H9 (cell line): ENCODE data around the gene MTNR1A. TPM values are rescaled to one million over a fixed set of nuclear protein-coding genes. Genes with fewer than 3 reads are reported as not detected.

ENCODE experiments used
- DNase-seq: peaks from one replicate; pipeline ENCODE4 v3.0.0-alpha.2; 2017
- H2AFZ ChIP-seq: one replicate; pipeline ENCODE4 v1.6.1; 2013; ENCODE audit warnings: mild to moderate bottlenecking, low read length, control low read depth, moderate library complexity
- H2AK5ac ChIP-seq: 2 replicates; pipeline ENCODE4 v1.6.1; 2013; ENCODE audit warnings: low read length, control low read depth, mixed read lengths; ENCODE audit not compliant: insufficient read length
- H2BK120ac ChIP-seq: one replicate; pipeline ENCODE4 v1.6.1; 2013; ENCODE audit warnings: low read depth, mild to moderate bottlenecking, low read length, control low read depth, inconsistent platforms; ENCODE audit not compliant: poor library complexity, severe bottlenecking
- H2BK12ac ChIP-seq: 2 replicates; pipeline ENCODE4 v1.6.1; 2013; ENCODE audit warnings: low read length, control low read depth, mixed read lengths, low read depth; ENCODE audit not compliant: insufficient read length
- H2BK15ac ChIP-seq: 2 replicates; pipeline ENCODE4 v1.6.1; 2013; ENCODE audit warnings: low read depth, low read length, control low read depth
- H2BK20ac ChIP-seq: one replicate; pipeline ENCODE4 v1.6.1; 2013; ENCODE audit warnings: low read depth, mild to moderate bottlenecking, low read length, control low read depth, inconsistent platforms; ENCODE audit not compliant: poor library complexity, severe bottlenecking
- H2BK5ac ChIP-seq: 2 replicates; pipeline ENCODE4 v1.6.1; 2013; ENCODE audit warnings: low read length, control low read depth, mixed read lengths; ENCODE audit not compliant: insufficient read length
- H3K14ac ChIP-seq: 2 replicates; pipeline ENCODE4 v1.6.1; 2013; ENCODE audit warnings: low read length, control low read depth; ENCODE audit not compliant: insufficient read depth
- H3K18ac ChIP-seq: 2 replicates; pipeline ENCODE4 v1.6.1; 2013; ENCODE audit warnings: low read depth, mild to moderate bottlenecking, mixed read lengths, low read length, control low read depth; ENCODE audit not compliant: insufficient read length
- H3K23ac ChIP-seq: 2 replicates; pipeline ENCODE4 v1.6.1; 2013; ENCODE audit warnings: low read length, control low read depth, mixed read lengths, low read depth; ENCODE audit not compliant: insufficient read length
- H3K23me2 ChIP-seq: 2 replicates; pipeline ENCODE4 v1.6.1; 2013; ENCODE audit warnings: low read depth, mild to moderate bottlenecking, mixed read lengths, low read length, control low read depth; ENCODE audit not compliant: insufficient read length, poor library complexity, severe bottlenecking
- H3K27ac ChIP-seq: 2 replicates; pipeline ENCODE4 v1.5.1; 2013; ENCODE audit warnings: low read length, control low read depth, mixed read lengths, low read depth; ENCODE audit not compliant: insufficient read length
- H3K27me3 ChIP-seq: 2 replicates; pipeline ENCODE4 v1.6.1; 2013; ENCODE audit warnings: low read length, control low read depth, inconsistent platforms; ENCODE audit not compliant: insufficient read depth
- H3K4ac ChIP-seq: 2 replicates; pipeline ENCODE4 v1.6.1; 2013; ENCODE audit warnings: low read depth, mild to moderate bottlenecking, control low read depth, inconsistent platforms, low read length, moderate library complexity
- H3K4me1 ChIP-seq: 2 replicates; pipeline ENCODE4 v1.6.1; 2013; ENCODE audit warnings: low read length, control low read depth, inconsistent platforms; ENCODE audit not compliant: insufficient read depth
- H3K4me2 ChIP-seq: 2 replicates; pipeline ENCODE4 v1.6.1; 2013; ENCODE audit warnings: low read length, control low read depth, mixed read lengths; ENCODE audit not compliant: insufficient read length, insufficient read depth
- H3K56ac ChIP-seq: 2 replicates; pipeline ENCODE4 v1.6.1; 2013; ENCODE audit warnings: low read depth, mild to moderate bottlenecking, mixed read lengths, low read length, control low read depth; ENCODE audit not compliant: insufficient read length
- H3K79me1 ChIP-seq: 2 replicates; pipeline ENCODE4 v1.6.1; 2013; ENCODE audit warnings: low read depth, mild to moderate bottlenecking, moderate library complexity, low read length, control low read depth, inconsistent platforms; ENCODE audit not compliant: insufficient read depth, poor library complexity, severe bottlenecking
- H3K79me2 ChIP-seq: 2 replicates; pipeline ENCODE4 v1.6.1; 2013; ENCODE audit warnings: low read length, control low read depth, inconsistent platforms; ENCODE audit not compliant: insufficient read depth
- H3K9ac ChIP-seq: 2 replicates; pipeline ENCODE4 v1.6.1; 2013; ENCODE audit warnings: low read length, control low read depth, mixed read lengths; ENCODE audit not compliant: insufficient read length; ENCODE audit errors: extremely low read depth
- H3K9me3 ChIP-seq: one replicate; pipeline ENCODE4 v1.6.1; 2013; ENCODE audit warnings: low read depth, low read length, inconsistent platforms; ENCODE audit not compliant: control insufficient read depth
- H3T11ph ChIP-seq: one replicate; pipeline ENCODE4 v1.6.1; 2013; ENCODE audit warnings: mild to moderate bottlenecking, low read length, control low read depth, inconsistent platforms
- H4K20me1 ChIP-seq: one replicate; pipeline ENCODE4 v1.6.1; 2013; ENCODE audit not compliant: control insufficient read depth, insufficient read length, insufficient read depth
- H4K5ac ChIP-seq: 2 replicates; pipeline ENCODE4 v1.6.1; 2013; ENCODE audit warnings: low read depth, mild to moderate bottlenecking, mixed read lengths, low read length, control low read depth; ENCODE audit not compliant: insufficient read length
- H4K8ac ChIP-seq: replicated peaks from 2 replicates; pipeline ENCODE4 v1.6.1; 2013; ENCODE audit warnings: low read length, control low read depth, mixed read lengths, low read depth; ENCODE audit not compliant: insufficient read length
- H4K91ac ChIP-seq: 2 replicates; pipeline ENCODE4 v1.6.1; 2013; ENCODE audit warnings: low read depth, mild to moderate bottlenecking, moderate library complexity, mixed read lengths, low read length, control low read depth; ENCODE audit not compliant: insufficient read length
- H3K27ac Mint-ChIP-seq, 3 experiments: 2 replicates in 2 of 3; 3 replicates in 1 of 3; pipeline ENCODE4 v1.8.0; 2020 to 2021; ENCODE audit warnings: mixed read lengths in 3 of 3, mild to moderate bottlenecking in 1 of 3, moderate library complexity in 1 of 3
- H3K27me3 Mint-ChIP-seq: 2 replicates; pipeline ENCODE4 v1.8.0; 2021; ENCODE audit warnings: low read depth, mild to moderate bottlenecking, moderate library complexity, mixed read lengths
- H3K36me3 Mint-ChIP-seq, 3 experiments: 2 replicates in 2 of 3; 3 replicates in 1 of 3; pipeline ENCODE4 v1.8.0; 2020 to 2021; ENCODE audit warnings: low read depth in 3 of 3, mixed read lengths in 3 of 3; ENCODE audit not compliant: insufficient read depth in 1 of 3
- H3K4me1 Mint-ChIP-seq, 2 experiments: 2 replicates each; pipeline ENCODE4 v1.8.0; 2020; ENCODE audit warnings: mixed read lengths in 2 of 2
- H3K4me3 Mint-ChIP-seq, 2 experiments: 2 replicates in 1 of 2; 3 replicates in 1 of 2; pipeline ENCODE4 v1.8.0; 2020 to 2021; ENCODE audit warnings: mild to moderate bottlenecking in 2 of 2, mixed read lengths in 2 of 2, moderate library complexity in 1 of 2
- H3K9me3 Mint-ChIP-seq, 2 experiments: 2 replicates in 1 of 2; 3 replicates in 1 of 2; pipeline ENCODE4 v1.8.0; 2020; ENCODE audit warnings: mild to moderate bottlenecking in 2 of 2, mixed read lengths in 2 of 2, moderate library complexity in 1 of 2
- CTCF ChIP-seq: fragments of 200-600 bp; sonication (generic); conservative IDR thresholded peaks from 3 replicates; pipeline ENCODE4 v1.8.0; 2021; ENCODE audit warnings: antibody characterized with exemption, mild to moderate bottlenecking
- WGBS: extraction: QIAGEN DNeasy Blood & Tissue Kit; methylation state at CpG from one replicate; pipeline ENCODE4 v1.1.7; 2013; ENCODE audit warnings: missing lambda C conversion rate, low lambda C conversion rate, mixed read lengths; ENCODE audit not compliant: insufficient read length; ENCODE audit errors: extremely low coverage; 5-methylcytosine and 5-hydroxymethylcytosine counted together
- total RNA-seq: library from RNA; stranded (reverse); gene quantifications from 2 replicates; pipeline ENCODE4 v1.2.1, GENCODE V29; 2021

The MTNR1A gene
- total RNA-seq, 1 experiment from 2014 or later, result 0.57 TPM

- Mint-ChIP-seq H3K27ac (no peak overlapping the region; a peak in 1 of 7 replicates), H3K27me3 (no peaks in the 10 kb centered on the region), H3K9me3 (no peaks in the 10 kb centered on the region), H3K36me3 (peaks cover 60 to 98% (median 95%) of the 10 kb centered on the region in 3 experiments), H3K4me1 (no peaks in the 10 kb centered on the region; a peak in 1 of 4 replicates), H3K4me3 (no peak overlapping the region)
- no peak overlapping the region for H3K14ac ChIP-seq
- no peak for TF ChIP-seq CTCF
- no peak overlapping the region for H4K5ac ChIP-seq
- H4K8ac ChIP-seq, result no peak overlapping the region
- H2AK5ac ChIP-seq, result no peak overlapping the region
- no peak overlapping the region for H3K27ac ChIP-seq
- no peak overlapping the region for H3K56ac ChIP-seq
- H3K4me2 ChIP-seq, result no peak overlapping the region
- no peak overlapping the region for H2BK20ac ChIP-seq
- no peaks in the 10 kb centered on the region for H3K79me2 ChIP-seq
- H3K27me3 ChIP-seq, result no peaks in the 10 kb centered on the region
- no peak overlapping the region for H4K91ac ChIP-seq
- H3K23ac ChIP-seq, result no peak overlapping the region
- H3K9ac ChIP-seq, result no peak overlapping the region
- H3K4me1 ChIP-seq, result no peaks in the 10 kb centered on the region
- no peak overlapping the region for H3K18ac ChIP-seq
- no peak overlapping the region for H2BK15ac ChIP-seq
- no peaks in the 10 kb centered on the region for H4K20me1 ChIP-seq
- H2BK120ac ChIP-seq, result no peak overlapping the region
- H2BK5ac ChIP-seq, result no peak overlapping the region
- no peak overlapping the region for H2AFZ ChIP-seq
- H3T11ph ChIP-seq, result no peak overlapping the region
- H3K23me2 ChIP-seq, result no peaks in the 10 kb centered on the region
- no peak overlapping the region for H2BK12ac ChIP-seq
- no peak for DNase-seq
- H3K79me1 ChIP-seq, result no peaks in the 10 kb centered on the region
- no peaks in the 10 kb centered on the region for H3K9me3 ChIP-seq
- 100% methylated on average over 2 of the region's 7 CpGs for WGBS
- H3K4ac ChIP-seq, result no peak overlapping the region
Measured at GRCh38 chr4:186604124-186604807, 48.9 kb upstream of the MTNR1A start.
